ENCODE data around the gene SLC35A2. TPM values are rescaled to one million over a fixed set of nuclear protein-coding genes. Genes with fewer than 3 reads are reported as not detected.

SLC35A2 gene
- total RNA-seq, 4 donors from 2014 or later: 14.0 to 27.9 (median 25.4) TPM

DNA sequence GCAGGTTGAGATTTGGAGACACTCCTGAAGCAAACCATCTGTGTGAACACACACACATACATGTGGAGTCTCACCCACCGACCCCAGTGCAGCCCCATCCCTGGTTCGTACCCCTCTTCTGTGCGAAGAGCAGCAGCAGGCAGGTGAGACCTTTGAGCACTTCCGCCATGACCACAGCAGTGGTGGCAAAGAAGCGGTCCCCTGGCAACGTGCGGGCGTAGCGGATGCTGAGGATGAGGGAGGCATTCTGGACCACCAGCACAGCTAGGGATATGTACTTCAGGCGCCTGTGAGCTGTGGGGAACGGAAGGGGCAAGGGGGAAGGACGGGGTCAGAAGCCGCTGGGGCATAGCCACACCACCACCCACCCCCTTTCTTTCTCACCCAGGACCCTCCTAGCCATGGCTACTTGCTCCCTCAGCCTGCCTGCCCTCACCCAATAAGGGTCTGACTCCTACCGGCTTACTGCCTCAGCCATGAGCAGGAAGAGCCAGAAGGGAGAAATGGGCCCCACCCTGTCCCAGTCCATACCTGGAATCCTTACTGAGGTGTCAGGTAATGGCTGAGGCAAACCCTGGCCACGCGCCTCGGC is 1.6 kb downstream of the SLC35A2 start:
- no peak for DNase-seq (ENCODE audit: low spot score in 2 of 2)
- 82 to 88% methylated on average over 14 to 17 of the region's 17 CpGs for WGBS, 2 donors
- no peak overlapping the region for H3K4me3 ChIP-seq (ENCODE audit: low read depth, poor library complexity, severe bottlenecking)
- intact Hi-C loops (cut with DNase I; ENCODE audit: low total_unique reads): no loop called here
- no peak for TF ChIP-seq POLR2A (IDR thresholded peaks at IDR 0.05)
- TF ChIP-seq, protein P1, sequence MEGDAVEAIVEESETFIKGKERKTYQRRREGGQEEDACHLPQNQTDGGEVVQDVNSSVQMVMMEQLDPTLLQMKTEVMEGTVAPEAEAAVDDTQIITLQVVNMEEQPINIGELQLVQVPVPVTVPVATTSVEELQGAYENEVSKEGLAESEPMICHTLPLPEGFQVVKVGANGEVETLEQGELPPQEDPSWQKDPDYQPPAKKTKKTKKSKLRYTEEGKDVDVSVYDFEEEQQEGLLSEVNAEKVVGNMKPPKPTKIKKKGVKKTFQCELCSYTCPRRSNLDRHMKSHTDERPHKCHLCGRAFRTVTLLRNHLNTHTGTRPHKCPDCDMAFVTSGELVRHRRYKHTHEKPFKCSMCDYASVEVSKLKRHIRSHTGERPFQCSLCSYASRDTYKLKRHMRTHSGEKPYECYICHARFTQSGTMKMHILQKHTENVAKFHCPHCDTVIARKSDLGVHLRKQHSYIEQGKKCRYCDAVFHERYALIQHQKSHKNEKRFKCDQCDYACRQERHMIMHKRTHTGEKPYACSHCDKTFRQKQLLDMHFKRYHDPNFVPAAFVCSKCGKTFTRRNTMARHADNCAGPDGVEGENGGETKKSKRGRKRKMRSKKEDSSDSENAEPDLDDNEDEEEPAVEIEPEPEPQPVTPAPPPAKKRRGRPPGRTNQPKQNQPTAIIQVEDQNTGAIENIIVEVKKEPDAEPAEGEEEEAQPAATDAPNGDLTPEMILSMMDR (IDR thresholded peaks at IDR 0.05): no peak

DNA sequence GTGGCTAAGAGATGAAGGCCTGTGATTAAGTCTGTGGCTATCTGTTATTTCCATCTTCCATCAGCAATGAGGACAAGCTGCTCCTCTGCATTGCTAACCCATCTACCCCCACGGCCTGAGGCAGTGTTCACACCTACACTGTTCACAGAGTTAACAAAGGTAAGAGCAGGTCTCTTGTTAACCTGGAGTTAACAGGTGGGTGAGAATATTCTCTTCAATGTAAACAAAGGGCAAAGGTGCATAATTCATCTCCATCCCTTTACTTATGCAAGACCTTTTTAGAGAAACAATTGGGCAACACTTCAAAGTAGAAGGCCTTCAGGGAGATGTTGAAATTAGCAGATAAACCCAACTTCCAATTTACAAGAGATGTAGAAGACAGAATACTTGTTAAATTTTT is 2.8 kb downstream of the SLC35A2 start:
- intact Hi-C loops (cut with DNase I; ENCODE audit: low total_unique reads): no loop called here
- no peak overlapping the region for H3K4me3 ChIP-seq (ENCODE audit: low read depth, poor library complexity, severe bottlenecking)
- WGBS, 2 donors: 22 to 50% methylated on average over 1 of the region's 1 CpG
- no peak for DNase-seq (ENCODE audit: low spot score in 2 of 2)
- TF ChIP-seq POLR2A (IDR thresholded peaks at IDR 0.05): no peak
- TF ChIP-seq, protein P1 (IDR thresholded peaks at IDR 0.05): no peak

DNA sequence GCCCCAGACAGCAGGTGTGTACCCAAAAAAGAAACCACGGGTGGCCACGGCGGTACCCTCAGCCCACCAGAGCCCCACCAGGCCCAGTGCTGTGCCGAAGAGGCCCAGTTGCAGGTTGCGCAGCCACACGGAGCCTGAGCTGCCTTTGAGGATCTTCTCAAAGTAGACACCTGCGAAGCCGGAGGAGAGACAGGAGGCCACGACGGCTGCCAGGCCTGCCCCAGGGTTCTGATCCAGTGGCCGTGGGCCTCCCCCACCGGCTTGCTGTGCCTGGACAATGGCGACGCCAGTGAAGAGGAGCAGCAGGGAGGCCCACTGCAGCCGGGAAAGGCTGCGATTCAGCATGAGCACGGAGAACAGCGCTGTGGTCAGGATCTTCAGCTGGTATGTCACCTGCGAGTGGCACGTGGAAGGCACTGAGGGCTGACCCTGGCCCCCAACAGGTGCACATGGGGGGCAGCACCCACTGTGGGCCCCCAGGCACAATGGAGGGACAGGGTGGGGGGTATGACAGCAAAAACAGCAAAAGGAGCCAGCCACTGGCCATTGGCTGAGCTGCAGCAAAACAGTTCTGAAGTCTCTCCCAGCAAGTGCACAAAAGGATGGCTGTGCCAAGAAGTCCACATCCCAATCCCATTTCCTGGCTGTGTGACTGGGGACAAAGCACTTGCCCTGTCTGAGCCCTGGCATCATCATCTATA is 6.2 kb downstream of the SLC35A2 start:
- WGBS, 2 donors: 84 to 89% methylated on average over 15 to 20 of the region's 20 CpGs
- TF ChIP-seq, protein P1 (IDR thresholded peaks at IDR 0.05): no peak
- TF ChIP-seq POLR2A (IDR thresholded peaks at IDR 0.05): no peak

DNA sequence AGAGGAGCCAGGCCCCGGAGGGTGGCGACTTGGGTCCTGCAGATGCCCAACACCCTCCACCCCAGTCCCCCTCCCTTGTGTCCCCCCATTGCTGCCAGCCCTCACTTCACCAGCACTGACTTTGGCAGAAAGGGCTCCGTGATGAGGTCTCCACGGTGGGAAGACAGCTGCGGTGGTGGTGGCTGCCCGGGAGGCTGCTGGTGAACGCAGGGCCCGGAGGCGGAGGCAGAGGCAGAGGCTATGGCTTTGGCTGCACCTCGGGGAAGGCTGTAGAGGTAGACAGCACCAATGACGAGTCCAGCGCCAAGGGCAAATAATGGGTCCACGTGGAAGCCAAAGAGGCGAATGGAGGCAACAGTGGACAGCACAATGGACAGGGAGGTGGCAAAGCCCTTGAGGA is 6.8 kb downstream of the SLC35A2 start:
- TF ChIP-seq, protein P1 (IDR thresholded peaks at IDR 0.05): no peak
- TF ChIP-seq POLR2A (IDR thresholded peaks at IDR 0.05): no peak
- no peak for DNase-seq (ENCODE audit: low spot score in 2 of 2)
- intact Hi-C loops (cut with DNase I; ENCODE audit: low total_unique reads): no loop called here
- no peak overlapping the region for H3K4me3 ChIP-seq (ENCODE audit: low read depth, poor library complexity, severe bottlenecking)
- WGBS, 2 donors: 89 to 91% methylated on average over 14 of the region's 14 CpGs

More for the DNA sequence above, 6.2 kb downstream of the SLC35A2 start:
- no peak overlapping the region for H3K4me3 ChIP-seq (ENCODE audit: low read depth, poor library complexity, severe bottlenecking)
- no peak for DNase-seq (ENCODE audit: low spot score in 2 of 2)
- intact Hi-C loops (cut with DNase I; ENCODE audit: low total_unique reads): no loop called here

DNA sequence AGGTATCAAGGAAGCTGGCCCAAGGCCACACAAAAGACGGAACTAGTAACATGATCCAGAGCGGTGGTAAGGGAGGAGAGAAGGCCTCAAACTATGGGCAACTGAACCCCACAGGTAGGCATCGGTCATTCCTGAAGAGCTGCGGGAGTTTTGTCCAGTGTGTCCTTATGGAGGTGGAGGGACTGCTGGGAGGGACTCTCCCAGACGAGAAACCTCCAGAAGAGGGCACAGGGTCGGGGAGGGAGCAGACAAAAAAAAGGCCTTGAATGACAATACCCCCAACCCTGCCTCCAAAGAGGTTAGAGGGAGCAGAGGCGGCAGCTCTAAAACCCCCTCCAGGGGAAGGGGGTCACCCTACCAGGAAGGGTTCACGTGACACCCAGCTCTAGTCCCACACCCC is 7.3 kb downstream of the SLC35A2 start:
- no peak overlapping the region for H3K4me3 ChIP-seq (ENCODE audit: low read depth, poor library complexity, severe bottlenecking)
- 85 to 86% methylated on average over 8 of the region's 8 CpGs for WGBS, 2 donors
- intact Hi-C loops (cut with DNase I; ENCODE audit: low total_unique reads): no loop called here
- no peak for TF ChIP-seq POLR2A (IDR thresholded peaks at IDR 0.05)
- TF ChIP-seq, protein P1 (IDR thresholded peaks at IDR 0.05): no peak
- no peak for DNase-seq (ENCODE audit: low spot score in 2 of 2)
